Inflammatory macrophage (primary cell): ENCODE results near the gene MX2.
"Not testable (repeated sequence)": the region's sequence is repeated elsewhere in the genome, so short reads cannot be mapped to it uniquely, and the experiment has no call there.

Source experiments
- DNase-seq, 2 donors: peaks; one replicate each; pipeline ENCODE4 v3.0.0-alpha.2; 2020 to 2022

The MX2 gene

GRCh38 chr21:41337515-41337914 lies 24.3 kb upstream of the MX2 start:
- no peak for DNase-seq

- no peak for DNase-seq
These were observed 23.4 kb upstream of the MX2 start for GRCh38 chr21:41338455-41338854.

GRCh38 chr21:41342035-41342434 lies 19.8 kb upstream of the MX2 start:
- no peak for DNase-seq

- no peak for DNase-seq
These were observed 17.7 kb upstream of the MX2 start for GRCh38 chr21:41344146-41344545.

GRCh38 chr21:41345356-41345755 lies 16.5 kb upstream of the MX2 start:
- no peak for DNase-seq

GRCh38 chr21:41345934-41346685 lies 15.7 kb upstream of the MX2 start:
- no peak for DNase-seq

GRCh38 chr21:41346758-41347157 lies 15.1 kb upstream of the MX2 start:
- no peak for DNase-seq

- no peak for DNase-seq
These were observed 13.4 kb upstream of the MX2 start for GRCh38 chr21:41348434-41348833.

- DNase-seq = no peak
These were observed 12.7 kb upstream of the MX2 start for GRCh38 chr21:41349126-41349525.

- DNase-seq = no peak
These were observed 12.0 kb upstream of the MX2 start for GRCh38 chr21:41349619-41350390.

- DNase-seq = no peak
These were observed 11.2 kb upstream of the MX2 start for GRCh38 chr21:41350436-41351155.

- DNase-seq = no peak
These were observed 4.3 kb upstream of the MX2 start for GRCh38 chr21:41357546-41357945.

- no peak for DNase-seq
These were observed 3.3 kb upstream of the MX2 start for GRCh38 chr21:41358193-41359166.

GRCh38 chr21:41359286-41359685 lies 2.5 kb upstream of the MX2 start:
- DNase-seq = no peak

- DNase-seq = not testable (repeated sequence)
These were observed 2.1 kb upstream of the MX2 start for GRCh38 chr21:41359754-41360071.

- no peak for DNase-seq
These were observed 1.6 kb upstream of the MX2 start for GRCh38 chr21:41360072-41360821.

- no peak for DNase-seq
These were observed 608 bp upstream of the MX2 start for GRCh38 chr21:41361053-41361785.

GRCh38 chr21:41362605-41363369 lies 960 bp downstream of the MX2 start:
- no peak for DNase-seq

- DNase-seq = no peak
These were observed 1.8 kb downstream of the MX2 start for GRCh38 chr21:41363370-41364270.
